IgD-negative memory B cell (primary cell): ENCODE measurements around the gene GFPT1. TPM values are rescaled to one million over a fixed set of nuclear protein-coding genes. Genes with fewer than 3 reads are reported as not detected.
"Not testable (repeated sequence)": the region's sequence is repeated elsewhere in the genome, so short reads cannot be mapped to it uniquely, and the experiment has no call there.

ENCODE experiments used
- H3K27ac Mint-ChIP-seq, 3 donors: one replicate each; pipeline ENCODE4 v1.8.0; 2020 to 2022; ENCODE audit warnings: mild to moderate bottlenecking in 3 of 3, mixed read lengths in 3 of 3, moderate library complexity in 1 of 3
- H3K27me3 Mint-ChIP-seq: one replicate; pipeline ENCODE4 v1.8.0; 2021; ENCODE audit warnings: mixed read lengths
- H3K36me3 Mint-ChIP-seq: one replicate; pipeline ENCODE4 v1.8.0; 2020; ENCODE audit warnings: mild to moderate bottlenecking, mixed read lengths
- H3K4me1 Mint-ChIP-seq, 3 donors: one replicate each; pipeline ENCODE4 v1.8.0; 2020 to 2022; ENCODE audit warnings: mixed read lengths in 3 of 3, mild to moderate bottlenecking in 1 of 3
- H3K4me3 Mint-ChIP-seq, 4 donors: one replicate each; pipeline ENCODE4 v1.8.0; 2020 to 2022; ENCODE audit warnings: mild to moderate bottlenecking in 4 of 4, mixed read lengths in 4 of 4, moderate library complexity in 3 of 4
- H3K9me3 Mint-ChIP-seq, 3 donors: one replicate each; pipeline ENCODE4 v1.8.0; 2020 to 2021; ENCODE audit warnings: mixed read lengths in 3 of 3, mild to moderate bottlenecking in 1 of 3
- polyA plus RNA-seq: library from polyadenylated mRNA; unstranded; fragments of 300-500 nt; fragmentation: Illumina TruSeq; gene quantifications from one replicate; pipeline ENCODE4 v1.2.3, GENCODE V29; 2021

Gene GFPT1
- polyA plus RNA-seq: 6.4 TPM

- peak within 1 kb of the TSS; percentile 89 to 96 (median 94) for H3K4me3 Mint-ChIP-seq
- H3K36me3 Mint-ChIP-seq: no peaks in the 10 kb centered on the region
These were observed at the start of gene GFPT1 for GRCh38 chr2:69386789-69387734. Gene GFPT1 (minus strand): TSS chr2:69387227. CDS start chr2:69387071, 156 bp downstream.

GRCh38 chr2:69436596-69436937, 49.5 kb upstream of the GFPT1 start:
- Mint-ChIP-seq H3K27me3 (no peaks in the 10 kb centered on the region), H3K4me3 (peak overlapping the region; percentile 98 to 100 (median 100)), H3K9me3 (peaks cover 0 to 8% (median 0%) of the 10 kb centered on the region in 3 donors), H3K4me1 (peaks cover 19 to 26% (median 21%) of the 10 kb centered on the region in 3 donors), H3K27ac (peak overlapping the region; percentile 99), H3K36me3 (peaks cover 2% of the 10 kb centered on the region)

More at GRCh38 chr2:69386789-69387734, at the start of gene GFPT1:
- Mint-ChIP-seq H3K27me3 (no peaks in the 10 kb centered on the region), H3K4me1 (peaks cover 22 to 34% (median 23%) of the 10 kb centered on the region in 3 donors), H3K9me3 (no peaks in the 10 kb centered on the region), H3K27ac (peak within 1 kb of the TSS; percentile 77 to 91 (median 86))

- Mint-ChIP-seq H3K27ac (peak overlapping the region in 2 of 3 donors; percentile 12 to 68), H3K4me1 (peaks cover 19 to 26% (median 21%) of the 10 kb centered on the region in 3 donors), H3K27me3 (no peaks in the 10 kb centered on the region), H3K9me3 (peaks cover 0 to 8% (median 0%) of the 10 kb centered on the region in 3 donors), H3K36me3 (no peaks in the 10 kb centered on the region), H3K4me3 (peak overlapping the region in 2 of 4 donors; percentile 65 to 99)
These were observed 47.7 kb upstream of the GFPT1 start for GRCh38 chr2:69434753-69435152.

- no peak overlapping the region for H3K4me3 Mint-ChIP-seq
- H3K9me3 Mint-ChIP-seq: no peaks in the 10 kb centered on the region
- no peaks in the 10 kb centered on the region for H3K36me3 Mint-ChIP-seq
- H3K27me3 Mint-ChIP-seq: no peaks in the 10 kb centered on the region
- no peak overlapping the region for H3K27ac Mint-ChIP-seq
- peaks cover 2 to 5% (median 3%) of the 10 kb centered on the region in 3 donors for H3K4me1 Mint-ChIP-seq
These were observed 42.6 kb upstream of the GFPT1 start for GRCh38 chr2:69429491-69430183.

- H3K27ac Mint-ChIP-seq: no peak overlapping the region
- no peaks in the 10 kb centered on the region for H3K27me3 Mint-ChIP-seq
- no peak overlapping the region for H3K4me3 Mint-ChIP-seq
- peaks cover 0 to 3% (median 0%) of the 10 kb centered on the region in 3 donors for H3K4me1 Mint-ChIP-seq
- no peaks in the 10 kb centered on the region for H3K9me3 Mint-ChIP-seq
- no peaks in the 10 kb centered on the region for H3K36me3 Mint-ChIP-seq
These were observed 42.0 kb upstream of the GFPT1 start for GRCh38 chr2:69428981-69429380.

GRCh38 chr2:69424419-69424818, 37.4 kb upstream of the GFPT1 start:
- H3K9me3 Mint-ChIP-seq: no peaks in the 10 kb centered on the region
- no peak overlapping the region for H3K4me3 Mint-ChIP-seq
- H3K27ac Mint-ChIP-seq: no peak overlapping the region
- H3K4me1 Mint-ChIP-seq: peaks cover 0 to 2% (median 0%) of the 10 kb centered on the region in 3 donors
- no peaks in the 10 kb centered on the region for H3K27me3 Mint-ChIP-seq
- peaks cover 3% of the 10 kb centered on the region for H3K36me3 Mint-ChIP-seq

GRCh38 chr2:69422198-69422597, 35.2 kb upstream of the GFPT1 start:
- Mint-ChIP-seq H3K4me3 (no peak overlapping the region), H3K4me1 (peaks cover 0 to 2% (median 0%) of the 10 kb centered on the region in 3 donors), H3K36me3 (peaks cover 8% of the 10 kb centered on the region), H3K9me3 (no peaks in the 10 kb centered on the region), H3K27me3 (no peaks in the 10 kb centered on the region), H3K27ac (peak overlapping the region in 1 of 3 donors; percentile 85)

- not testable (repeated sequence) for H3K27me3 Mint-ChIP-seq, H3K36me3 Mint-ChIP-seq, H3K27ac Mint-ChIP-seq, H3K4me1 Mint-ChIP-seq, H3K4me3 Mint-ChIP-seq, H3K9me3 Mint-ChIP-seq
These were observed 32.1 kb upstream of the GFPT1 start for GRCh38 chr2:69419111-69419510.

GRCh38 chr2:69416147-69416546, 29.1 kb upstream of the GFPT1 start:
- Mint-ChIP-seq H3K4me3 (no peak overlapping the region), H3K9me3 (no peaks in the 10 kb centered on the region), H3K36me3 (peaks cover 8% of the 10 kb centered on the region), H3K27me3 (no peaks in the 10 kb centered on the region), H3K27ac (no peak overlapping the region), H3K4me1 (no peaks in the 10 kb centered on the region)

GRCh38 chr2:69411120-69411519, 24.1 kb upstream of the GFPT1 start:
- H3K4me3 Mint-ChIP-seq: no peak overlapping the region
- no peaks in the 10 kb centered on the region for H3K4me1 Mint-ChIP-seq
- H3K9me3 Mint-ChIP-seq: no peaks in the 10 kb centered on the region
- H3K27ac Mint-ChIP-seq: no peak overlapping the region
- no peaks in the 10 kb centered on the region for H3K27me3 Mint-ChIP-seq
- H3K36me3 Mint-ChIP-seq: no peaks in the 10 kb centered on the region

- Mint-ChIP-seq H3K27ac (no peak overlapping the region), H3K27me3 (no peaks in the 10 kb centered on the region), H3K4me1 (no peaks in the 10 kb centered on the region), H3K36me3 (peaks cover 14% of the 10 kb centered on the region), H3K4me3 (no peak overlapping the region), H3K9me3 (no peaks in the 10 kb centered on the region)
These were observed 18.3 kb upstream of the GFPT1 start for GRCh38 chr2:69405306-69405705.

GRCh38 chr2:69400121-69400520, 13.1 kb upstream of the GFPT1 start:
- Mint-ChIP-seq H3K27me3 (no peaks in the 10 kb centered on the region), H3K27ac (no peak overlapping the region), H3K36me3 (peaks cover 11% of the 10 kb centered on the region), H3K4me3 (no peak overlapping the region), H3K9me3 (no peaks in the 10 kb centered on the region), H3K4me1 (no peaks in the 10 kb centered on the region)

- Mint-ChIP-seq H3K36me3 (peaks cover 14% of the 10 kb centered on the region), H3K9me3 (peaks cover 0 to 1% (median 0%) of the 10 kb centered on the region in 3 donors), H3K4me3 (no peak overlapping the region), H3K27ac (no peak overlapping the region), H3K4me1 (peaks cover 0 to 2% (median 0%) of the 10 kb centered on the region in 3 donors), H3K27me3 (no peaks in the 10 kb centered on the region)
These were observed 10.2 kb upstream of the GFPT1 start for GRCh38 chr2:69397234-69397633.

- H3K27me3 Mint-ChIP-seq: no peaks in the 10 kb centered on the region
- peaks cover 0 to 1% (median 0%) of the 10 kb centered on the region in 3 donors for H3K9me3 Mint-ChIP-seq
- no peak overlapping the region for H3K4me3 Mint-ChIP-seq
- H3K4me1 Mint-ChIP-seq: peaks cover 0 to 2% (median 0%) of the 10 kb centered on the region in 3 donors
- peaks cover 14% of the 10 kb centered on the region for H3K36me3 Mint-ChIP-seq
- no peak overlapping the region for H3K27ac Mint-ChIP-seq
These were observed 8.8 kb upstream of the GFPT1 start for GRCh38 chr2:69395866-69396265.

- H3K36me3 Mint-ChIP-seq: peaks cover 14% of the 10 kb centered on the region
- peaks cover 0 to 1% (median 0%) of the 10 kb centered on the region in 3 donors for H3K9me3 Mint-ChIP-seq
- H3K27ac Mint-ChIP-seq: no peak overlapping the region
- H3K4me3 Mint-ChIP-seq: no peak overlapping the region
- peaks cover 0 to 2% (median 0%) of the 10 kb centered on the region in 3 donors for H3K4me1 Mint-ChIP-seq
- no peaks in the 10 kb centered on the region for H3K27me3 Mint-ChIP-seq
These were observed 6.9 kb upstream of the GFPT1 start for GRCh38 chr2:69393963-69394362.
